Measurements from ENCODE around the gene ARID1B. TPM values are rescaled to one million over a fixed set of nuclear protein-coding genes. Genes with fewer than 3 reads are reported as not detected.

The ARID1B gene
- total RNA-seq, 1 experiment from 2014 or later: 91.7 TPM

- Histone ChIP-seq H3K36me3 (ENCODE audit: control insufficient read depth, insufficient read depth, low read length) (no peaks in the 10 kb centered on the region), H3K9me3 (ENCODE audit: control insufficient read depth, insufficient read depth, low read depth, low read length) (no peaks in the 10 kb centered on the region), H3K4me1 (ENCODE audit: control insufficient read depth, insufficient read depth, low read length) (no peaks in the 10 kb centered on the region), H3K4me3 (ENCODE audit: low read depth in 2 of 2, low read length in 2 of 2) (no peak overlapping the region), H3K27me3 (ENCODE audit: control insufficient read depth, insufficient read depth, low read length) (no peaks in the 10 kb centered on the region), H3K27ac (ENCODE audit: low read length) (no peak overlapping the region)
- DNase-seq (ENCODE audit: low read depth, low spot score) (no peak), ATAC-seq (no peak)
- in situ Hi-C loops (cut with HindIII; ENCODE audit: low pct_unique_long_range_greater_than_20kb, low sequenced_read_pairs) (no loop called here), intact Hi-C loops (cut with micrococcal nuclease; ENCODE audit: unreplicated experiment) (no loop called here)
- ChIA-PET CTCF (no interaction called here), POLR2A (no interaction called here)
- no TSS peak for BruUV-seq (replicated peaks)
- TF ChIP-seq CTCF (IDR thresholded peaks at IDR 0.05) (no peak), TCF7L2 (IDR thresholded peaks at IDR 0.05; ENCODE audit: low read depth, low read length) (no peak), POLR2AphosphoS5 (IDR thresholded peaks at IDR 0.05; ENCODE audit: low read depth, low read length) (no peak), SIN3A (IDR thresholded peaks at IDR 0.05; ENCODE audit: borderline replicate concordance, insufficient read depth, low read depth, low read length) (no peak), REST (IDR thresholded peaks at IDR 0.05; ENCODE audit: insufficient read depth in 1 of 2, low read depth in 2 of 2, low read length in 1 of 2) (no peak)
Measured at GRCh38 chr6:157238346-157238745, 461.2 kb downstream of the ARID1B start.

GRCh38 chr6:157239148-157239547 lies 462.0 kb downstream of the ARID1B start:
- ATAC-seq: no peak
- intact Hi-C loops (cut with micrococcal nuclease; ENCODE audit: unreplicated experiment): no loop called here
- in situ Hi-C loops (cut with HindIII; ENCODE audit: low pct_unique_long_range_greater_than_20kb, low sequenced_read_pairs): no loop called here
- no peaks in the 10 kb centered on the region for H3K9me3 ChIP-seq (ENCODE audit: control insufficient read depth, insufficient read depth, low read depth, low read length)
- no peak overlapping the region for H3K27ac ChIP-seq (ENCODE audit: low read length)
- TF ChIP-seq SIN3A (IDR thresholded peaks at IDR 0.05; ENCODE audit: borderline replicate concordance, insufficient read depth, low read depth, low read length) (no peak), POLR2AphosphoS5 (IDR thresholded peaks at IDR 0.05; ENCODE audit: low read depth, low read length) (no peak), REST (IDR thresholded peaks at IDR 0.05; ENCODE audit: insufficient read depth in 1 of 2, low read depth in 2 of 2, low read length in 1 of 2) (no peak), CTCF (IDR thresholded peaks at IDR 0.05) (no peak)
- H3K36me3 ChIP-seq (ENCODE audit: control insufficient read depth, insufficient read depth, low read length): no peaks in the 10 kb centered on the region
- no peaks in the 10 kb centered on the region for H3K27me3 ChIP-seq (ENCODE audit: control insufficient read depth, insufficient read depth, low read length)
- BruUV-seq (replicated peaks): no TSS peak
- no peak overlapping the region for H3K4me3 ChIP-seq (ENCODE audit: low read depth in 2 of 2, low read length in 2 of 2)
- ChIA-PET CTCF (no interaction called here), POLR2A (no interaction called here)
- DNase-seq (ENCODE audit: low read depth, low spot score): no peak
- H3K4me1 ChIP-seq (ENCODE audit: control insufficient read depth, insufficient read depth, low read length): no peaks in the 10 kb centered on the region
